GM19351 (cell line): Measurements from ENCODE around the gene EFS.

Source experiments
- ATAC-seq: cut with Tn5 transposase; IDR thresholded peaks from one replicate; pipeline ENCODE4 v1.9.1; 2021; ENCODE audit warnings: mild to moderate bottlenecking, moderate library complexity; ENCODE audit not compliant: unreplicated experiment

EFS gene, protein sequence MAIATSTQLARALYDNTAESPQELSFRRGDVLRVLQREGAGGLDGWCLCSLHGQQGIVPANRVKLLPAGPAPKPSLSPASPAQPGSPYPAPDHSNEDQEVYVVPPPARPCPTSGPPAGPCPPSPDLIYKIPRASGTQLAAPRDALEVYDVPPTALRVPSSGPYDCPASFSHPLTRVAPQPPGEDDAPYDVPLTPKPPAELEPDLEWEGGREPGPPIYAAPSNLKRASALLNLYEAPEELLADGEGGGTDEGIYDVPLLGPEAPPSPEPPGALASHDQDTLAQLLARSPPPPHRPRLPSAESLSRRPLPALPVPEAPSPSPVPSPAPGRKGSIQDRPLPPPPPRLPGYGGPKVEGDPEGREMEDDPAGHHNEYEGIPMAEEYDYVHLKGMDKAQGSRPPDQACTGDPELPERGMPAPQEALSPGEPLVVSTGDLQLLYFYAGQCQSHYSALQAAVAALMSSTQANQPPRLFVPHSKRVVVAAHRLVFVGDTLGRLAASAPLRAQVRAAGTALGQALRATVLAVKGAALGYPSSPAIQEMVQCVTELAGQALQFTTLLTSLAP

DNA sequence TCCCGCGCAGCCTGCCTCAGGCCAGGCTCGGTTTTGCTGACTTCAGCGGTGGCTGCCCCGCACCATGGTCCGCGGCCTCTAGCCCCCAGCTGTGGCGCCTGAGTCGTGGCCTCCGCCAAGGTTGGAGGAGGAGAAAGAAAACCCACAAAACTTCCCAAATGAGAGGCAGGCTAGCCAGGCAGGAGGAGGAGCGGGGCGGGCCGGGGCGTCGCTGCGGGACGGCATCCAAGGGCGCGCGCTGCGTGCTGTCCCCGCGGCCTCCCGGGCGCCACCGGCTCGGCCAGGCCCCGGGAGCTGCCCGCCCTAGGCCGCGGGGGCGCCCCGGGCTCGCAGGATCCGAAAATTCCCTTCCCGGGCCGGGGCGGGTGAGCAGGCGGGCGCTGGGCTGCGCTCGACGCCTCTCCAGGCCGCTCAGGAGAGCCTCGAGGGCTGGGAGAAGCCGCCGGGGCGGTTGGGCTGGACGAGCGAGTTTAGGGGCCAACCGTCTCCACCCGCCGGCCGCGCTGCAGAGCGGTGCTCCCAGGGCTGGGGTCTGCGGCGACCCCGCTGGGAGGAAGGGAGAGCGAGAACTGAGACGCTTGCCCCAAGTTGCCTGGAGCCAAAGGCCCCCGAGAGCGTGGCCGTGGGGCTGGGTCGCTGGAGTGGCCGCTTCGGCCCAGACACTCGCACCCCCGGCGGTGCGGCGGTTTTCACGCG, at the start of gene EFS:
Gene EFS (minus strand): TSS at position 137 of the 696 bp plus-strand sequence. CDS start 147 bp downstream, outside the sequence.
- ATAC-seq = no peak

DNA sequence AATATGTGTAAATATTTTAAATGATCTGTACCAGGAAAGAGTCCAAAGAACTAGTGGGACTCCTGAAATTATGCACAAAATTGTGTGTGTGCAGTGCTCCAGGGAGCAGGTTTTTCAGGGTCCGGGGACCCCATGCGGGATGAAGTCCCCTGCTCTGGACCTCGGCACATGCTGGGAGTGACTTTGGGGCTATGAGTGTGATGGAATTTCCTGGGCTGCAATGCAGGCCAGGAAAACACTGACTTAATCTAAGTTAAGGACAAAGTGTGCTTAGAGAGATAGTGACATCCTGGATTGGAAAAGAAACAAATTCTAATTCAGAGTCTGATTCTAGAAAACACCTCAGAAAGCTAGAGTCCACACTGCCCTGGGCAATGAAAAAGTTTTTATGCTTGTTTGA, 49.3 kb upstream of the EFS start:
- no peak for ATAC-seq

DNA sequence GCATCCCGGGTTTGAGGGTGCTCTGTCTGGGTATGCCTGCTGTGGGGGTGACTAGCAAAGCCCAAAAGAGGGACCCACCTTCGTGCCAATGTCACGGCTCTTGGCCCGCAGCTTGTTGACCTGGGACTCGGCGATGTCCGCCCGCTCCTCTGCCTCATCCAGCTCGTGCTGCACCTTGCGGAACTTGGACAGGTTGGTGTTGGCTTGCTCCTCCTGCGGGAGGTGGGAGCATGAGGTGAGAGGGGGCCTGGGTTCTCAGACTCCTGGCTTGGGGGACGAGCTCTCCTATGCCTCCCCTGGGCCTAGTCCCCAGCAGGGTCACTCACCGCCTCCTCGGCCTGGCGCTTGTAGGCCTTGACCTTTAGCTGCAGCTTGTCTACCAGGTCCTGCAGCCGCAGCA, 48.7 kb upstream of the EFS start:
- no peak for ATAC-seq

DNA sequence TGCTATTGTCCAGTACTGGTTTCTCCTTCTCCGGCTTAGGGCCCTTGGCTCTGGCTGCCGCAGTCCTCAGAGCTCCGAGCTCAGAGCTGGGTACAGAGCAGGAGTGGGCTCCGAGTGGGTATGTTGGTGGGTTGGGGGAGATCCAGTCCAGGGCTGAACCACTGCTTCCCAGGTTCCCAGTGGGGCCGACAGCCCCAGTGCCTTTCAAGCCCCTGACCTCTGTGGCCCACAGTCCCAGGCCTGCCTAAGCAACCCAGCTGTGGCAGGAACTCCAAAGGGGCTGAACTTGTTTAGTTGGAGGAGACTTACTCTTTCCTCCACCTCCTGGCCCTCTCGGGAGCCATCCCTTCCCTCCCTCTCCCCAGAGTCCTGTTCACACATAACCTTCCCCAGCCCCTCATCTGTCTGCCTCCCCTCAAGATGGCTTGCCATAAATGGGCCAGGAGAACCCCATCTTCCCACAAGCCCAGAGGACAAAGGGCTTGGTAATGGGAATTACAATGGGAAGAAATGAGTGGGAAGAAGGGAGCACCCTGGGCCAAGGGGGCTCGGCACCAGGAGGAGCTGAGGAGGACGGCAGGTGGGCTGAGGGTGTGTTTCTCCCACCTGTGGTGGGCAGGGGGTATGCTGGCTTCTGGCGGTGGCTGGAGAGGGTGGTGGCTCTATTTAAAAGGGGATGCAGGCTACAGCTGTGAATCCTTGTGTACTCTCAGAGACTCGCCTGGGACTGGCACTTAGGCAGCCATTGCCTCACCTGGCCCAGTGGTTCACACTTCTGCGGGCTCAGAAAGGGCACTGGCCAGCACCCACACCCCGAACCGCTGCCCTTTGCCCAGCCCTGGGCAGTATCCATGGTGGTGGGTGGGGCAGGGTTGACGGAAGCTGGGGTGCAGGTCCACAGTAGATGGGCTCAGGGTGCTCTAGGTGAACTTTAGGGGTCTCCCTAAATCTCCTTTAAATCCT, 46.9 kb upstream of the EFS start:
- ATAC-seq = no peak

DNA sequence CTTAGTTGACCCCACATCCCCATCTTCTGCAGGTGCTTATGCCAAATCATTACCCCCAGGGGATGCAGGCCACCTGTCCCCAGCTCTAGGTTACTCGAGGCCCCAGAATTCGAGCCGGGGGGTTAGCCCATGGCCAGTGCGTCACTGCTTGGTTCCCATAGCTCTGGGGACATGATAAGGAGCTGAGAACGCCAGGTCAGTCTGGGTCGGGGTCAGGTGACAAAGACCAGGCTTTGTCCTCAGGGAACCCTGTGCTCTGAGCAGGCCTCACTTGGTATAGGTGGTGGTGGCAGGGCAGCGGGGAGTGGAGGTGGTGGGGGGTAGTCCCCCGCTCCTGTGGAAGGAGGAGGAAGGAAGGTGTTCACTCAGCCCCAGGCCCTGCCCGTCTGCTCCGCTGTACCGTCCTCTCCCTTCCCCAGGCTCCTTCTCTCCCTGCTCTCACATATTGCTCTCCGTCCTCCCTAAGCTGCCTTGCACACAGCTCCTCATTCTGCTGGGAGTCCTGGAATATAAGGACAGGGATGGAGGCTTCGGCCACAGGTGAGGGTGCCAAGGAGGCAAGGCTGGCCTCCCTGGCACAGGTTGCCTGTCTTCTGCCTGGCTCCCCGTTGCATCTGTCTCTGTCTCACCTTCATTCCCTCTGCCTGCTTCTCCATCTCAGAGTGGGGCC, 45.1 kb upstream of the EFS start:
- no peak for ATAC-seq

DNA sequence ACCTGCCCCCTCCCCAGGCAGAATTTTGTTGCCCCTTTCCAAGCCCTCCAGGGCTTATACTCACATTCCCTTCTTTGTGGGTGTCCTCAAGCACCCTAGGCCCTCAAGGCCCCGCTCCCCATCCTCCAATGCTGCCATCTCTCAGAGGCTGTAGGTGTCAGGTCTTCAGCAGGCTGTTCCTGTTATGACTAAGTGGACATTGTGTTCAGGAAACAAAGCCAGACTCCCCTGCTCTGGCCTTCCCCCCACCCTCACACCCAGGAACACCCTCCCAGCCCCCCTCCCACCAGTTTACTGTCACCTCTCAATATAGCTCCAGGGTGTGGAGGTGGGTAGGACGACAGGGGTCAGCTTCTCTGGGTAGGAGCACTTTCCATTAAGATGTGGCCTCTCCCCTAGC, 44.5 kb upstream of the EFS start:
- ATAC-seq = no peak

DNA sequence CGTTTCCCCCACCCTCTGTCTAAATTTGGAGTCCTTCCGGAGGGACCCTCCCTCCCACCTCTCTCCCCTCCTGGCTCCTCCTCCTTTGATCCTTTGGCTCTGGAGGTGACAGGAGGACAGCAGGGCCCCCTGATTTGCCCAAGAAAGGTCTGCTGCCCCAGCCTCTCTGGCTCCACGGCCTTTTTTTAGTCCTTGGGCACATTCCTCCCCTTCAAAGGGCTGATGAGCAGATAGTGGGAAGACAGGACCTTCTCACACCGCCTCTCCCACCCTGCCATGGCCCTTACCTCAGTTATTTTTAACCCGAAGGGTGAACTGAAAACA, 43.3 kb upstream of the EFS start:
- ATAC-seq = no peak

DNA sequence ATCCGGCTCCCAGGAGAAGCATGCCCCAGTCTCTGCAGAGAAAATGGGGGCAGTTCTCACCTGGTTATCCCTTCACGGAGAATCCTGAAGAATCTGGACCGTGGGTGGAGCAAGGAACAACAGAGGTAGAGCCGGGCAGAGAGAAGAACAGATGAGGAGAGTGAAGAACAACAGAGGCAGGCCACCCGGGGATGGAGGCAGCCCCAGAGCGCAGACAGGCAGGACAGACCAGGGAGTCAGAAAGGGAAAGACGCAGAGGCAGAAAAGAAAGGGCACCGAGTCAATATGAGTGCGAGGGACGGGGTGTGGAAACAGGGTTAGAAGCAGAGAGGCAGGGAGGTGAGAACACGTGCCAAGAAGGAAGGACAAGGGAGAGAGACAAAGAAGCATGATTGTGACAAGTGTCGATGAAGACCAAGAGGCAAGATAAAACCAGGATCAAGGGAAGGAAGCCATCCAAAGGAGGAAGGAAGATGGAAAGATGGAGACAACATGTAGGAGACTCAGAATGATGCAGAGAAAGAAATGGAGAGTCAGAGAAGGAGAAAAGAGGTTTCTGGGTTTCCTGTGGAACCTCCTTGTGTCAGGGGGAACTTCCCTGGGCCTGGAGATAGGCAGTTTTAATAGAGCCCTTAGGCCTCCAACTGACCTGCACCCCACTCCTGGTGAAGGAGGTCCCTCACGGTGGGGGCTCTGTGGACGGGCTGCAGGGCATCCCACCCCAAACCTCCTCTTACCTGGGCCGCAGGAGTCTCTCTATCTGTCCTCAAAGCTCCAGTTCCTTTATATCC, 42.7 kb upstream of the EFS start, which contains the start of gene MYH6:
Gene MYH6 (minus strand): TSS at position 758 of the 791 bp plus-strand sequence. CDS start 1,050 bp downstream, outside the sequence.
- ATAC-seq = no peak

DNA sequence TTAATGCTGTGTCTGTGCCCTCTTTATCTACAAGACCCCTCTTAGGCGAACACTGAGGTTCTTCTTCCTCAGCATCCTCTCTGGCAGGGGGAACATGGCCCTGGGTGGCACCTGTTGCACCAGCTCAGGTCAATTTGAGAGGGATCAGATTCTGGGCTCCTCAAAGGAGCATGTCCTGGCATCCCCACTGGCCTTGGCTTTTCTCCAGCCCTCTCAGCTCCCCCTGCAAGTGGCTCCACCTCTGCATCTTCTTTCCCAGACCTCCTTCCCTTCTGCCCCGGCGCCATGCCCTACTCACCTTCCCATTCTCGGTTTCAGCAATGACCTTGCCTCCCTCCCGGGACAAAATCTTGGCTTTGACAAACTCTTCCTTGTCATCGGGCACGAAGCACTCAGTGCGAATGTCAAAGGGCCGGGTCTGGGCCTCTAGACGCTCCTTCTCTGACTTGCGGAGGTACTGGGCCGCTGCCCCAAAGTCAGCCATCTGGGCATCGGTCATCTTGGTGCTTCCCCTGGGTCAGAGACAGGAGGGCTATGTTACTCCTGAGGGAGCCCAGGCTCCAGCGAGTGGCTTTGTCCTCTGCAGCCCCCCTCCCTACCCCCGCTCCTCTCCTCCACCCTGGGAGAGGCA, 41.9 kb upstream of the EFS start:
- ATAC-seq = no peak

DNA sequence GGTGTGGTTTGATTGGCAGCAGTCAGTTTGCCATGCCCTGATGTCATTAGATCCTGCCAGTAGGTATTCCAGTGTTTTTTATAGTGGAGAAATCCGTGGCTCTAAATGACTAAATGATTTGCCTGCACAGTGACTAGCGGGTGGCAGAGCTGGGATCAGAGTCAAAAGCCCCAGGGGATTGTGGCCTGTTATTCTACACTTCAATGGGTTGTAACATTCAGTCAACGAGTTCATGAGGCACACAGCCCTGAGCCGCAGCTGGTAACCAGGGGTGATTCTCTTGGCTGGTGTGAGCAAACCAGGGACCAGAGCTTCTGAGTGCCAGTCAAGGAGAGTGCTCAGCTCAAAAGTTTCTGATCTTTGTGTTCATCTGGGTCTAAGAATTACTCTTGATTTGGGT, 41.3 kb upstream of the EFS start:
- no peak for ATAC-seq

DNA sequence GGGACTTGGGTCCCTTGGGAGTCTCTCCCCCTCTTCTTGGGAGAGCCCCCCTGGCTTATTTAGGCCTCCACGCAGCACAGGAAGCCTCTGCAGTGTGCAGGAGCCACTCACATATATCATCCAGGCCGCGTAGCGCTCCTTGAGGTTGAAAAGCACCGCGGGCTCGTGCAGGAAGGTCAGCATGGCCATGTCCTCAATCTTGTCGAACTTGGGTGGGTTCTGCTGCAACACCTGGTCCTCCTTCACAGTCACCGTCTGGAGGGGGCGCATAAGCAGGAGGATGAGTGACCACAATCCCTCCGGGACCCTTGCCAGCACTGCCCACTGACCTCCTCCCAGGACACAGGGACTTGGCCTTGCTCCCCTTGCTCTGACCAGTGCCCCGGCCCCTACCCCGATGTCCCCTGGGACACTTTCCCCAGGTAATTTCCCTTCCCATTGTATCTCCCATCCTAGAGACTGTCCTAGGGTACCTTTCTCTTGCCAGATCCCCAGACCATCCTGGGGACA, 40.6 kb upstream of the EFS start:
- ATAC-seq = no peak

DNA sequence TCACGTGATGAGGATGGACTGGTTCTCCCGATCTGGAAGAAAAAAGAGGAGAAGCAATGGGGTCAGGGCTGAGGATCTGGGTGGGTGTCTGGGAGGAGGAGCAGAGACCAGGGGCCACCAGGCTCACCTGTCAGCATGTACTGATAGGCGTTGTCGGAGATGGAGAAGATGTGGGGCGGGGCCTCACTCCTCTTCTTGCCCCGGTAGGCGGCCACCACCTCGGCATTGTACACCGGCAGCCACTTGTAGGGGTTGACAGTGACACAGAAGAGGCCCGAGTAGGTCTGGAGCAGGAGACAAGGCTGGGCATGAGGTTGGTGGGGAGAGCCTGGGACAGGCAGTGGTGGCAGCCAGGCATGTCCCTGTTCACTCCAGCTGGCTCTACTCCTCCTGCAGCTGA, 40.1 kb upstream of the EFS start:
- ATAC-seq = no peak

DNA sequence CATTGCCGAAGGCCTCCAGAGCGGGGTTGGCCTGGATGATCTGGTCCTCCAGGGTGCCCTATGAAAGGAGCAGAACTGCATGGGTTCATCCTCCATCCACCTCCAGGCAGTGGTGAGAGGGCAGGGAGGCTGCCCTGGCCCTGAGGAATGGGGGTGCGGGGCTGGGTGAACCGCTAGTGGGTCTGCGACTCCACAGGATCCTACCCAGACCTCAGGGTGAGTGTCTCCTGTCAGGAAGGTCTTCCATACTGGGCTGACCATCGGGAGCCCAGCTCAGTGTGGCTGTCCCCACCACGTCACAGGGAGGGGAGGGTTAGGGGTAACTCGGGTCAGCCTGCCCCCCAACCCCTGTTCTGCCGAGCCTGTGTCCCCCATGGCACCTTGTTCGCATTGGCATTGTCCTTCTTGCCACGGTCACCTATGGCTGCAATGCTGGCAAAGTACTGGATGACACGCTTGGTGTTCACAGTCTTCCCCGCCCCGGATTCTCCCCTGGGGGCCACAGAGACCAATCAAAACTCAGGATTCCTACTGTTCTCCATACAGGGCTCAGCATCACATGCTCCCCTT, 39.4 kb upstream of the EFS start:
- no peak for ATAC-seq

DNA sequence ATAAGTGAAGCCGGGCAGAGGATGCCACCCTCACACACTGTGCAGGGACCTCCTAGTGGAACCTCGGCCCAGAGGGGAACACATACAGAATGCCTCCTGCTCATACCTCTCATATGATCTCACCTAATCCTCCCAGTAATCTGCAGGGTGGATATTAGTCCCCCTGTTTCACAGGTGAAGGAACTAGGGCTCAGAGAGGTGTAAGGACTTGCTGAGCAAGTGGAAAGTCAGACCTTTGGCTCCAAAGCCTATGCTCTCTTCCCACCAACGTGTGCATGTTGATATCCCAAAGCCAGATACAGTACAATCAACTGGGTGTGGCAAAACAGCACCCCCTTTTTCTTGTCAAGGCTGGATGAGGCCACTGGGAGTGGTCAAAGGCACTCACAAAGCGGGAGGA, 38.9 kb upstream of the EFS start:
- ATAC-seq = no peak

DNA sequence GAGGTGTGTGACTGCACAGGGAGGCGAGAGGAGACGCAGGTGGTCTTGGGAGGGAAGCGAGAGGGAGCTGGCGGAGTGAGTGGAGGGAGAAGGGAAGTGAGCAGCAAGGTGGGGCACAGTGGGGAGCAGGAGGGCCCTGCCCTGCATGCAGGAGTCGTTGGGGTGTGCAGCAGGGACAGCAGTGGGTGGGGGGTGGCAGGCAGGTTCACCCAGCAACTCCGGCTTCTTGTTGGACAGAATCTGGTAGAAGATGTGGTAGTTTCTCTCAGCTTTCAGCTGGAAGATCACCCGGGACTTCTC, 38.1 kb upstream of the EFS start:
- ATAC-seq = no peak

DNA sequence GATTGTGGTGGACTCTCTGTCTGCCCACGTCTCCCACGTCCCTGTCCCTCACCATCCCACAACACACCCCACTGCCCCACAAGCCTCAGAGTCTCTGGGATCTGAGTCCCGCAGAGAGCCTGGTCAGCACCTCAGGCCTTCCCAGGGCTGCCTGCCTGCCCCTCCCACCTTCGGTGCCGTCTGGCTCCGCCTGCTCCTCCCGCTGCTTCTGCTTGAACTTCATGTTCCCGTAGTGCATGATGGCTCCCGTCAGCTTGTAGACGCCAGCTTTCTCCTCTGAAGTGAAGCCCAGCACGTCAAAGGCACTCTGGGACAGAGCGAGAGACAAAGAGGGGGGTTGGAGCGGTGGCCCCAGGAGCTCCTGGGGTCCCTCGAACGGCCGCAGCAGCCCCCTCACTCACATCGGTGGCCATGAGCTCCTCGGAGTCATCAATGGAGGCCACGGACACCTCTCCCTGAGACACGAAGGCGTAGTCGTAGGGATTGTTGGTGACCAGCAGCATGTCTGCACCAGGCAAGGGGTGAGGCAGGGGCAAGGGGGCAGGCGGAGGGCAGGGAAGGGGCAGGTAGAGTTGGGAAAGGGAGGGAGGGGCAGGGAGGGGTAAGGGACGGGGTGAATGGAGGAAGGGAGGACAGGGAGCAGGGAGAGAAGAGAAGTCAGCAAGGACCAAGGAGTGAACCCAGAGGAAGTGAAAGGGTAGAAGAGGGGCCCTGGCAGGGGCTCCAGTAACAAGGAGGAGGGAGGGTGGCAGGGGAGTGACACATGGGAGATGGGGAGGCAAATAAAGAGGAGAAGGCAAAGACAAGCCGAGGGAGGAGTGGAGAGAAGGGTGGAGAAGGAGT, 37.5 kb upstream of the EFS start:
- no peak for ATAC-seq

DNA sequence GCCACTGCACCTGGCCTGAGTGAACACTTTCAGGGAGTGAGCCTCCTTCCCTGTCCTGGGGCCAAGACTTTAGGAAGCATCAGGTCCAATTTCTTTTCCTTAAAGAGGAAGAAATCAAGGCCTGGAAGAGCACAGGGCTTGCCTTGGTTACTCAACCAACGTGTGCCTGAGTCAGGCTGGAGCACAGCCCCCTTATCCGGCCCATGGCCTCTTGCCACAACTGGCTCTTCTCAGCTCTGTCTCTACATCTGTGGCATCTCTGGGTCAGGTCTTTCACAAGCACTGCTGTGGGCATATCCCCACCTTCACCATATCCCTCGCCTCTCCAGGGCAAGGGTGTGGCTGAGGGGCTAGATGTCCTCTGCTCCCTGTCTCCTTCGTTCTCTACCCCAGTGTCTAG, 36.3 kb upstream of the EFS start:
- no peak for ATAC-seq
